KMS-11 (cell line): ENCODE measurements around the gene HNRNPAB.
"Not testable (repeated sequence)": the region's sequence is repeated elsewhere in the genome, so short reads cannot be mapped to it uniquely, and the experiment has no call there.

Source experiments
- H2AFZ ChIP-seq: fragments of 200-600 bp; sonication (generic); 2 replicates; pipeline ENCODE4 v1.6.1; 2016; ENCODE audit warnings: antibody characterized with exemption, mixed run types, low read depth
- H3K27ac ChIP-seq: fragments of 200-600 bp; sonication (generic); 2 replicates; pipeline ENCODE4 v1.6.1; 2016; ENCODE audit warnings: mild to moderate bottlenecking, mixed run types
- H3K27me3 ChIP-seq: fragments of 200-600 bp; sonication (generic); 2 replicates; pipeline ENCODE4 v1.6.1; 2017; ENCODE audit warnings: mild to moderate bottlenecking, low read depth, mixed run types, moderate library complexity; ENCODE audit not compliant: insufficient read depth
- H3K36me3 ChIP-seq: fragments of 200-600 bp; sonication (generic); 2 replicates; pipeline ENCODE4 v1.6.1; 2017; ENCODE audit warnings: mild to moderate bottlenecking, mixed run types; ENCODE audit not compliant: insufficient read depth
- H3K4me1 ChIP-seq: fragments of 200-600 bp; sonication (generic); 2 replicates; pipeline ENCODE4 v1.6.1; 2016; ENCODE audit warnings: mild to moderate bottlenecking, low read depth, mixed run types; ENCODE audit not compliant: poor library complexity, severe bottlenecking
- H3K4me2 ChIP-seq: fragments of 200-600 bp; sonication (generic); 2 replicates; pipeline ENCODE4 v1.7.0; 2016; ENCODE audit warnings: mild to moderate bottlenecking, mixed run types
- H3K4me3 ChIP-seq: fragments of 200-600 bp; sonication (generic); IDR thresholded peaks from 2 replicates; pipeline ENCODE4 v1.6.1; 2017; ENCODE audit warnings: low read depth, low read length, mixed read lengths; ENCODE audit not compliant: insufficient read depth
- H3K79me2 ChIP-seq: fragments of 200-600 bp; sonication (generic); 2 replicates; pipeline ENCODE4 v1.6.1; 2016; ENCODE audit warnings: low read depth, mixed run types; ENCODE audit not compliant: insufficient read depth
- H3K9ac ChIP-seq: fragments of 200-600 bp; sonication (generic); 2 replicates; pipeline ENCODE4 v1.6.1; 2016; ENCODE audit warnings: mild to moderate bottlenecking, mixed run types
- H4K20me1 ChIP-seq: fragments of 200-600 bp; sonication (generic); 2 replicates; pipeline ENCODE4 v1.6.1; 2016; ENCODE audit warnings: mild to moderate bottlenecking, mixed run types; ENCODE audit not compliant: insufficient read depth
- TF ChIP-seq, protein P1 (sequence below): fragments of 200-600 bp; sonication (generic); conservative IDR thresholded peaks from 2 replicates; pipeline ENCODE4 v1.6.1; 2017; ENCODE audit warnings: low read depth, mild to moderate bottlenecking, antibody characterized with exemption, low read length, moderate library complexity, mixed read lengths

Gene HNRNPAB

DNA sequence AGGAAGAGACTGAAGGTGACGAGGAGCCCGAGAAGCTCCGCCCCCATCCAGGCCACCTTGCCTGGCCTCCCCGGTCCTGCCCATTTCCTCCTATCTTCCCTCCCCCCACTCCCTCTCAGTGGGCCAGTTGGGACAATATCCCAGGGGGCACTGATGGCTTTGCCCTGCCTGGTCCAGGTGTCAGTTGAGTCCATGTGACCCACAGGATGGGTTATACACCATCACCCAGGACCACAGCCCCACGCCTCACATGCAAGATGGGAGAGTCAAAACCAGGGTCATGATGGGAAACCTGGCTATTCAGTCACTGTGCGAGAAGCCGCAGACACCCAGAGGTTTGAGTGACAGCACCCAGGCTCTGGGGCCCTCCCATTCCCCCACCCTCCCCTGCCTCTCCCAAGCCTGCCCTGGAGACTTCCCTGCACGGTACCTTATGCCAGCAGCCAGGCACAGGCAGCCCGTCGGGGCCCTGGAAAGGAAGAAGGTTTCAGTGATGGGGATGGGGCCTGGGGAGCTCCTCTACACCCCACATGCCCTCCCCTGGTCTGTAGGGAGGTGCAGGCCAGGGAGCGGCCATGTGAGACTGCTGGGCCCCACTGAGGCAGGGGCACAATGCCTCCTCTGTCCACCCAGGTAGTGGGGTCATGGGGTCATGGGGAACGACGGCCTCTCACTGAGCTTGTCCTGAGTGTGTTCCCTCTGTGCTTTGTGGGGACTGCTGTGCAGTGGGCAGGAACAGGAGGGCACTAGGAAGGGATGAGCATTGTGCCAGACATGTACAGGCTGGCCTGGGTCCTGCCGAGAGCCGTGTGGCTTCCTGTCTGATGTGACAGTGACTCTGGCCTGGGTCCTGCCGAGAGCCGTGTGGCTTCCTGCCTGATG, 34.6 kb downstream of the HNRNPAB start:
- H3K36me3 ChIP-seq, result no peaks in the 10 kb centered on the region
- no peak overlapping the region for H2AFZ ChIP-seq
- no peaks in the 10 kb centered on the region for H4K20me1 ChIP-seq
- TF ChIP-seq, protein P1, sequence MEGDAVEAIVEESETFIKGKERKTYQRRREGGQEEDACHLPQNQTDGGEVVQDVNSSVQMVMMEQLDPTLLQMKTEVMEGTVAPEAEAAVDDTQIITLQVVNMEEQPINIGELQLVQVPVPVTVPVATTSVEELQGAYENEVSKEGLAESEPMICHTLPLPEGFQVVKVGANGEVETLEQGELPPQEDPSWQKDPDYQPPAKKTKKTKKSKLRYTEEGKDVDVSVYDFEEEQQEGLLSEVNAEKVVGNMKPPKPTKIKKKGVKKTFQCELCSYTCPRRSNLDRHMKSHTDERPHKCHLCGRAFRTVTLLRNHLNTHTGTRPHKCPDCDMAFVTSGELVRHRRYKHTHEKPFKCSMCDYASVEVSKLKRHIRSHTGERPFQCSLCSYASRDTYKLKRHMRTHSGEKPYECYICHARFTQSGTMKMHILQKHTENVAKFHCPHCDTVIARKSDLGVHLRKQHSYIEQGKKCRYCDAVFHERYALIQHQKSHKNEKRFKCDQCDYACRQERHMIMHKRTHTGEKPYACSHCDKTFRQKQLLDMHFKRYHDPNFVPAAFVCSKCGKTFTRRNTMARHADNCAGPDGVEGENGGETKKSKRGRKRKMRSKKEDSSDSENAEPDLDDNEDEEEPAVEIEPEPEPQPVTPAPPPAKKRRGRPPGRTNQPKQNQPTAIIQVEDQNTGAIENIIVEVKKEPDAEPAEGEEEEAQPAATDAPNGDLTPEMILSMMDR, result no peak
- H3K79me2 ChIP-seq, result no peaks in the 10 kb centered on the region
- no peak overlapping the region for H3K27ac ChIP-seq
- no peaks in the 10 kb centered on the region for H3K27me3 ChIP-seq
- H3K4me1 ChIP-seq, result no peaks in the 10 kb centered on the region
- no peak overlapping the region for H3K4me2 ChIP-seq
- no peak overlapping the region for H3K9ac ChIP-seq
- no peak overlapping the region for H3K4me3 ChIP-seq

DNA sequence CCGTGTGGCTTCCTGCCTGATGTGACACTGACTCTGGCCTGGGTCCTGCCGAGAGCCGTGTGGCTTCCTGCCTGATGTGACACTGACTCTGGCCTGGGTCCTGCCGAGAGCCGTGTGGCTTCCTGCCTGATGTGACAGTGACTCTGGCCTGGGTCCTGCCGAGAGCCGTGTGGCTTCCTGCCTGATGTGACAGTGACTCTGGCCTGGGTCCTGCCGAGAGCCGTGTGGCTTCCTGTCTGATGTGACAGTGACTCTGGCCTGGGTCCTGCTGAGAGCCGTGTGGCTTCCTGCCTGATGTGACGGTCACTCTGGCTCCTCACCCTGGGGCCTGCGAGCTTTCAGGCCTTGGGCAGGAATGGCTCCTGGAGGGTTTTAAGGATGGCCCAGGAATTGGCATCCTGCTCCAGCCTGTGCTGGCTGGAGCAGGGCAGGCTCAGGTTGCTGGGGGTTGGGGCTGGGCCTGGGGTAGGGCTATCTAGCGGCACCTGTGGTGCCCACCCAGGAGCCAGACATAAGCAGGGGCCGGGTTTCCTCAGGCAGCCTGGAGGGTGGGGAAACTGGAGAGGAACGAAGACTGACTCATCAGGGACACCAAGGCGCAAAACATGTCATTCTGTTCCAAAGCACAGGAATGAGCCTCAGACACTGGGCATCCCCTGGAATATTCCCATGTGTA, 35.4 kb downstream of the HNRNPAB start:
- not testable (repeated sequence) for H4K20me1 ChIP-seq, H3K4me2 ChIP-seq, H3K4me3 ChIP-seq, H3K36me3 ChIP-seq, H3K27me3 ChIP-seq, H3K27ac ChIP-seq, H3K9ac ChIP-seq, H2AFZ ChIP-seq, H3K79me2 ChIP-seq, H3K4me1 ChIP-seq

DNA sequence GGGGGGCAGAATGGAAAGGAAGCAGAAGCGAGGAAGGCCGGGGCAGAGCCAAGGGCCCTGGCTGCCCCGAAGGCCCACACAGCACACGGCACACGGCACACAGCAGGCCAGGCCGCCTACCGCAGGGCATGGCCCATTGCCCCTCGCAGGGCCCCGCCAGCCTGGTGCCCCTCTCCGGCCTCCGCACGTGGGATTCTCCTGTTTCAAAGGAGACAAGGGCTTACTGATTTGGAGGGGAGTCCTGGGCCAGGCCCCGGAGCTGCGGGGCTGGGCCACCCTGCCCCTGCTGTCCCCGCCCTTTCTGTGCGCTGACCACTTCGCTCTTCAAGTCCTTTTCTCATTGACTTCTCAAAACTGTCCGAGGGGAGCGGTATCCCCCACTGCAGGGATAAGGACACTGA, 36.0 kb downstream of the HNRNPAB start:
- Histone ChIP-seq H3K4me3 (no peak overlapping the region), H3K27ac (no peak overlapping the region), H2AFZ (no peak overlapping the region), H3K27me3 (no peaks in the 10 kb centered on the region), H3K36me3 (no peaks in the 10 kb centered on the region), H3K4me1 (no peaks in the 10 kb centered on the region), H3K79me2 (no peaks in the 10 kb centered on the region), H3K9ac (no peak overlapping the region), H3K4me2 (no peak overlapping the region), H4K20me1 (no peaks in the 10 kb centered on the region)
- TF ChIP-seq, protein P1, result no peak

DNA sequence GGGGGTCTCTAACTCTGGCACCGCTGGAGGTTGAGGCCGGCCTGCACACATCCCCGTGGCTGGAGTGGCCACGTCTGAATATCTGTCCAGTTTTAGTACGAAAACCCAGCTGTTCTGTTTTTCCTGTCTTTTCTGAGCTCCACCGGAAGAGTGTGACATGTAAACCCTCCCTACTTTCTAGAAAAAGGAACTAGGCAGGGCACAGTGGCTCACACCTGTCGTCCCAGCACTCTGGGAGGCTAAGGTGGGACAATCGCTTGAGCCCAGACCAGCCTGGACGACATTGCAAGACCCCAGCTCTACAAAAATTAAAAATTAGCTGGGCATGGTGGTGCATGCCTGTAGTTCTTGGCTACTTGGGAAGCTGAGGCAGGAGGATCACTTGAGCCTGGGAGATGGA, 36.4 kb downstream of the HNRNPAB start:
- no peak overlapping the region for H3K9ac ChIP-seq
- no peak overlapping the region for H3K27ac ChIP-seq
- H3K36me3 ChIP-seq, result no peaks in the 10 kb centered on the region
- no peaks in the 10 kb centered on the region for H4K20me1 ChIP-seq
- H3K27me3 ChIP-seq, result no peaks in the 10 kb centered on the region
- TF ChIP-seq, protein P1, result no peak
- no peak overlapping the region for H3K4me3 ChIP-seq
- H3K79me2 ChIP-seq, result no peaks in the 10 kb centered on the region
- H2AFZ ChIP-seq, result no peak overlapping the region
- no peaks in the 10 kb centered on the region for H3K4me1 ChIP-seq
- no peak overlapping the region for H3K4me2 ChIP-seq

DNA sequence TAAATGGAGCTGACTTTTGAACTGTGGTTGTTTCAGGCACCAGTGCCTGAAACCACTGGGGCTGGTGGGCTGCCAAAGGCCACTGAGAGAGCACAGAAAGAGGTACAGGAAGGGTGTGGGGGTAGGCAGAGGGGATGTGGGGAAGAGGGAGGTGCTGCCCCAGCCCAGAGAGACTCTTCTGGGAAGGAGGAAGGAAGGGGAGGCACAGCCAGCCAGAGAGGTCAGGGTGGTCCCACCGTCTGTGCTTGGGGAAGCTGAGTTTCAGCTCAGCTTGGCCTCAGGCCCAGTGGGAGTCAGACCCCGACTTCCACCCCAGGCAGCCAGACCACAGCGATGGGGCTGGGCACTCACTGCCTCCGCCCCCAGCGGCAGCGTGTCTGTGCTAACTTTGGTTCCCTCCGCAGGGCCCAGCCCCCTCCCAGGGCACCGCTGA, 36.9 kb downstream of the HNRNPAB start:
- no peaks in the 10 kb centered on the region for H3K4me1 ChIP-seq
- H3K36me3 ChIP-seq, result no peaks in the 10 kb centered on the region
- no peak overlapping the region for H2AFZ ChIP-seq
- no peak overlapping the region for H3K4me3 ChIP-seq
- TF ChIP-seq, protein P1, result no peak
- no peaks in the 10 kb centered on the region for H3K27me3 ChIP-seq
- H3K27ac ChIP-seq, result no peak overlapping the region
- H3K79me2 ChIP-seq, result no peaks in the 10 kb centered on the region
- H3K4me2 ChIP-seq, result no peak overlapping the region
- no peak overlapping the region for H3K9ac ChIP-seq
- H4K20me1 ChIP-seq, result no peaks in the 10 kb centered on the region
